PFSK-1 (cell line): ENCODE measurements around the gene LGALS7B.

Source experiments
- FOXP2 ChIP-seq: optimal IDR thresholded peaks from 2 replicates; pipeline ENCODE3; 2011; ENCODE audit warnings: borderline replicate concordance, control low read depth, inconsistent platforms; ENCODE audit not compliant: insufficient read depth; ENCODE audit errors: extremely low read length, extremely low read depth
- POLR2AphosphoS5 ChIP-seq: IDR thresholded peaks from 2 replicates; pipeline ENCODE4 v1.6.1; 2012; ENCODE audit warnings: low read depth, mild to moderate bottlenecking, control low read depth, low read length, moderate library complexity
- SIN3A ChIP-seq: IDR thresholded peaks from 2 replicates; pipeline ENCODE4 v1.6.1; 2012; ENCODE audit warnings: mild to moderate bottlenecking, low read length, moderate library complexity, borderline replicate concordance; ENCODE audit not compliant: insufficient read depth
- TAF1 ChIP-seq: IDR thresholded peaks from 2 replicates; pipeline ENCODE4 v1.6.1; 2012; ENCODE audit warnings: low read length, control low read depth, borderline replicate concordance; ENCODE audit not compliant: insufficient read depth
- TF ChIP-seq, protein P1 (sequence below), 2 experiments: IDR thresholded peaks; 2 replicates each; pipeline versions ENCODE4 v1.6.1 to v1.8.0; 2011 to 2012; ENCODE audit warnings: low read depth in 2 of 2, low read length in 2 of 2, control low read depth in 1 of 2, inconsistent platforms in 1 of 2, mild to moderate bottlenecking in 1 of 2, moderate library complexity in 1 of 2; ENCODE audit not compliant: insufficient read depth in 1 of 2

The LGALS7B gene

DNA sequence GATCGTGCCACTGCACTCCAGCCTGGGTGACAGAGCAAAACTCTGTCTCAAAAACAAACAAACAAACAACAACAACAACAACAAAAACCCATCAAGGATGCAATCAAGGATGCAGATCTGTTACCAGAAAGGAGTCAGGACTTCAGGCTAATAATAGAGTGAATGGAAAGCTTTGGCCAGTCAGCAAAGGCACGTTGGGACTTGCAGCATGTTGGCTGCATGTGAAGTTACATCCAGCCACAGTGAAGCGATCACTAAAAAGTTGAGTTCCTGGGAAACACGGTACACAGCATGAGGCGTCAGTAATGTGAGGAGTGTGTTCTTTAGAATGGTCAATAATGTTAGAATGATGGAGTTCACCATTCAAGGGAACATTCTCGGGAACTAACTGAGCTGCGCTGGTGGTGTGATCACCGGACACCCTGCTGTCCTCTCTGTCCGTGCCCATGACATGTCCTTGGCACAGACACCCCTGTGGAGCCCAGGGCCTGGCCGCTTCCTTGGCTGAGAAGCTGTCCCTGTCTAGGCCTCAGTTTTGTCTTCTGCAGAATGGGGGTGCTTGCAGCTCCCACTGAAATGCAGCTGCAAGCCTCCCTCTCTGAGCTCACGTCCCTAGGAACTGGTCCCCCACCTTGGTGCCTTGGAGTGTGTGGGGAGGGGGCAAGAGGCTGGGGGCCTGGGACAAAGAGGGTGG, 2.3 kb upstream of the LGALS7B start:
- TF ChIP-seq, protein P1, sequence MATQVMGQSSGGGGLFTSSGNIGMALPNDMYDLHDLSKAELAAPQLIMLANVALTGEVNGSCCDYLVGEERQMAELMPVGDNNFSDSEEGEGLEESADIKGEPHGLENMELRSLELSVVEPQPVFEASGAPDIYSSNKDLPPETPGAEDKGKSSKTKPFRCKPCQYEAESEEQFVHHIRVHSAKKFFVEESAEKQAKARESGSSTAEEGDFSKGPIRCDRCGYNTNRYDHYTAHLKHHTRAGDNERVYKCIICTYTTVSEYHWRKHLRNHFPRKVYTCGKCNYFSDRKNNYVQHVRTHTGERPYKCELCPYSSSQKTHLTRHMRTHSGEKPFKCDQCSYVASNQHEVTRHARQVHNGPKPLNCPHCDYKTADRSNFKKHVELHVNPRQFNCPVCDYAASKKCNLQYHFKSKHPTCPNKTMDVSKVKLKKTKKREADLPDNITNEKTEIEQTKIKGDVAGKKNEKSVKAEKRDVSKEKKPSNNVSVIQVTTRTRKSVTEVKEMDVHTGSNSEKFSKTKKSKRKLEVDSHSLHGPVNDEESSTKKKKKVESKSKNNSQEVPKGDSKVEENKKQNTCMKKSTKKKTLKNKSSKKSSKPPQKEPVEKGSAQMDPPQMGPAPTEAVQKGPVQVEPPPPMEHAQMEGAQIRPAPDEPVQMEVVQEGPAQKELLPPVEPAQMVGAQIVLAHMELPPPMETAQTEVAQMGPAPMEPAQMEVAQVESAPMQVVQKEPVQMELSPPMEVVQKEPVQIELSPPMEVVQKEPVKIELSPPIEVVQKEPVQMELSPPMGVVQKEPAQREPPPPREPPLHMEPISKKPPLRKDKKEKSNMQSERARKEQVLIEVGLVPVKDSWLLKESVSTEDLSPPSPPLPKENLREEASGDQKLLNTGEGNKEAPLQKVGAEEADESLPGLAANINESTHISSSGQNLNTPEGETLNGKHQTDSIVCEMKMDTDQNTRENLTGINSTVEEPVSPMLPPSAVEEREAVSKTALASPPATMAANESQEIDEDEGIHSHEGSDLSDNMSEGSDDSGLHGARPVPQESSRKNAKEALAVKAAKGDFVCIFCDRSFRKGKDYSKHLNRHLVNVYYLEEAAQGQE (IDR thresholded peaks at IDR 0.05; ENCODE audit: insufficient read depth in 1 of 2, low read depth in 2 of 2, low read length in 2 of 2): no peak
- no peak for TF ChIP-seq TAF1
- TF ChIP-seq FOXP2: no peak
- no peak for TF ChIP-seq SIN3A

DNA sequence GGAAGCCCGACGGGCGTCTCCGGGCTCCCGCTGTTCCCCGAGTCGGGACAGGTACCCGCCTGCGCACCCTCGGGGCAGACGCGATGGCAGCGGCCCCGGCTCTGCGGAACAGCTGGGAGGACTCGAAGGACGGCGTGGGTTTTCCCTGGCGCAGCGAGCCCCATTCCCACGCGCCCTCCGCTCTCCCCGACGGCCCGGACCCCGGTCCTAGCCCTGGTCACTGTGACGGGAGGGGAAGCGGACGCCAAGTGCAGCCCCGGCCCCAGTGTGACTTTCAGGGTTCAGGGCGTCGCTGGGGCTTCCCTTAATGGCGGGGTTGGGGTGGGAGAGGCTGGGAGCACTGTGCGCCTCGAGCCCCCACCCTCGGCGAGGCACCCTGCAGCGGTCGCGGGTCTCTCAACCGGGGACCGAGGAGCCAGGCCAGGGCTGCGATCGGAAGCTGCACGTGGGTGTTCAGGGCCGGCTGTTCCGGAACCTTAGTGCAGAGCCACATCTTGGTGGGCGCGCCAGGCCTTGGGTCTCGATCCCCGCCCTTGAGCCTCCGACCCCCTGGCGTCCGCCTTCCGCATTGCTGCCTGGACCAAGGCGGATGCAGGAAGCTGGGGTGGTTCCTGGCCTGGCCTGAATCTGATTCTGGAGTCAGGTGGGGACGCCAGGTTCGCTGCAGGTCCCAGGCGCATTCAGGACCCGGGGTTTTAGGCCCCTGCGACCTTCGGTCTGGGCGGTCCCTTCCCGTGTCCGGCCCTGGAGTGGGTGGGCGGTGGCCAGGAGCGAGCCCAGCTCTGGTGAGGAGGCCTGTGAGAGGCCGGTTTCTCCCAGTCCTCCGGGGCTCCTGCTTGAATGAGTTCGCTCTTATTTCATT, 3.5 kb downstream of the LGALS7B start:
- TF ChIP-seq TAF1 (no peak), FOXP2 (no peak), SIN3A (no peak), POLR2AphosphoS5 (no peak)
- TF ChIP-seq, protein P1 (IDR thresholded peaks at IDR 0.05; ENCODE audit: insufficient read depth in 1 of 2, low read depth in 2 of 2, low read length in 2 of 2): no peak

DNA sequence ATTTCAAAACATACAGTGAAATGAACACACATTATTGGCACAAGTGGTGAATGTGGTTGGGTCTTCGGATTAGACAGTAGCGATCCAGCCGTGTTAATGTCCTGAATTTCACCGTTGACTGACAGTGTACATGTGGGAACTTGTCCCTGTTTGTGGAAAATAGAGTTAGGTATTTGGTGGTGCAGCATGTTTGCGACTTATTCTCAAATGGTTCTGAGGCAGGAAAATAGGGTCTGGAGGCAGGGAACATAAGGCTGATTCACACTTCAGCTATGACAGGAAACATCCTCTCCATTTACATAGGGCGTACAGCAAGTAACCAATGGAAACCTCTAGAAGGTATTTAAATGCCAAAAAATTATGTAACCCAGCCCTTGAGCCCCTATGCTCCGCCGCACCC, 4.2 kb downstream of the LGALS7B start:
- TF ChIP-seq, protein P1 (IDR thresholded peaks at IDR 0.05; ENCODE audit: insufficient read depth in 1 of 2, low read depth in 2 of 2, low read length in 2 of 2): no peak
- no peak for TF ChIP-seq SIN3A
- TF ChIP-seq FOXP2: no peak
- TF ChIP-seq TAF1: no peak
- no peak for TF ChIP-seq POLR2AphosphoS5

DNA sequence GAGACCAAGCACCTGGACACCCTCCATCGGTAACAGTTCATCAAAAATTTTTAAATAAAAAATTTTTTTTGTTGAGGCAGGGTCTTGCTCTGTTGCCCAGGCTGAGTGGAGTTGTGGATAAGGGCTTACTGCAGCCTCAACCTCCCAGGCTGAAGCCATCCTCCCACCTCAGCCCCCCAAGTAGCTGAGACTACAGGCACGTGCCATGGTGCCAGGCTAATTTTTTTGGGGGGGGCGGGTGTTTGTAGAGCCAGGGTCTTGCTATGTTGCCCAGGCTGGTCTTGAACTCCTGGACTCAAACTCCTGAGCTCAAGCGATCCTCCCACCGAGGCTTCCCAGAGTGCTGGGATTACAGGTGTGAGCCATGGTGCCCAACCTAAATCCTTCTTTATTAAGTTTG, 4.7 kb downstream of the LGALS7B start:
- TF ChIP-seq POLR2AphosphoS5: no peak

DNA sequence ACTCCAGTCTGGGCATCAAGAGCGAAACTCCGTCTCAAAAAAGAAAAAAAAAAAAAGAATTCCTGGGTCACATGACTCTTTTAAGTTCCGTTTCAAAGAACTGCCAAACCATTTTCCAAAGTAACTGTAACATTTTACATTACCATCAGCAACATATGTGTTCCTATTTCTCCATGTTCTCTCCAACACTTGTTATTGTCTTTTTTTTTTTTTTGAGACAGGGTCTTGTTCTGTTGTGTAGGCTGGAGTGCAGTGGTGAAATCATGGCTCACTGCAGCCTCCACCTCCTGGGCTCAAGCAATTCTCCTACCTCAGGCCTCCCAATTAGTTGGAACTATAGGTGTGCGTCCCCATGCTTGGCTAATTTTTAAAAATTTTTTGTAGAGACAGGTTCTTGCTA, 6.5 kb downstream of the LGALS7B start:
- no peak for TF ChIP-seq FOXP2

DNA sequence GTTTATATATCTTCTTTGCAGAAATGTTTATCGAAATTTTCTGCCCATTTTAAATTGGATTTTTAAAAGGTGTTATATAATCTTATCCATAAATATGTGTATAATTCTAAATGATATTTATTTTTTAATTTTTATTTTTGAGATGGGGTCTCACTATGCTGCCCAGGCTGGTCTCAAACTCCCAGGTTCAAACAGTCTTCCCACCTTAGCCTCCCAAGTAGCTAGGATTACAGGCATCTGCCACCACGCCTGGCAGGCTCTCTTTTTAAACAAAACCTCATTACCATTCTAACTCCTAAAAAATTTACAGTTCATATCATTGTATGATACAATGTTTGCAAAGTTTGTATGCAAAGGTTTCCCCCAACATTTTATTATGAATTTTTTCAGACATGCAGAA, 7.2 kb downstream of the LGALS7B start:
- TF ChIP-seq TAF1 (no peak), SIN3A (no peak), FOXP2 (no peak), POLR2AphosphoS5 (no peak)
- TF ChIP-seq, protein P1 (IDR thresholded peaks at IDR 0.05; ENCODE audit: insufficient read depth in 1 of 2, low read depth in 2 of 2, low read length in 2 of 2): no peak
